HepG2 (cell line): ENCODE results near the gene LMAN1L. TPM values are rescaled to one million over a fixed set of nuclear protein-coding genes. Genes with fewer than 3 reads are reported as not detected.

Experiments
- CAMTA2 ChIP-seq: sonication (generic); formaldehyde crosslinking; IDR thresholded peaks from 2 replicates; pipeline ENCODE4 v1.4.0; 2020; ENCODE audit warnings: mild to moderate bottlenecking, missing genetic modification reagents, borderline replicate concordance
- CHCHD3 ChIP-seq: sonication (generic); formaldehyde crosslinking; IDR thresholded peaks from 2 replicates; pipeline ENCODE4 v1.8.0; 2022; ENCODE audit warnings: mild to moderate bottlenecking, missing genetic modification reagents, moderate library complexity
- NFE2L2 ChIP-seq: fragments of 150-350 bp; IDR thresholded peaks from 2 replicates; pipeline ENCODE4 v1.6.1; 2014; ENCODE audit warnings: low read length
- PAF1 ChIP-seq: IDR thresholded peaks from 2 replicates; pipeline ENCODE4 v1.6.1; 2016; ENCODE audit warnings: missing genetic modification reagents, missing compliant biosample characterization
- SRSF1 ChIP-seq: fragments of 200-400 bp; formaldehyde crosslinking; optimal IDR thresholded peaks from 2 replicates; pipeline ENCODE3; 2017; ENCODE audit warnings: mild to moderate bottlenecking, low read depth, low read length, moderate library complexity
- YEATS2 ChIP-seq: sonication (generic); formaldehyde crosslinking; IDR thresholded peaks from 2 replicates; pipeline ENCODE4 v1.4.0; 2020; ENCODE audit warnings: missing genetic modification reagents, borderline replicate concordance
- YY1 ChIP-seq: IDR thresholded peaks from 2 replicates; pipeline ENCODE4 v1.6.1; 2011; ENCODE audit warnings: low read length, low read depth, moderate library complexity, mild to moderate bottlenecking; ENCODE audit not compliant: insufficient read depth, insufficient replicate concordance
- ZNF7 ChIP-seq: IDR thresholded peaks from 2 replicates; pipeline ENCODE4 v1.6.1; 2016; ENCODE audit warnings: missing biosample characterization, missing genetic modification reagents
- polyA plus RNA-seq, 8 experiments: library from polyadenylated mRNA; depleted of rRNA in 3 of 8; stranded (reverse) in 7 of 8; unstranded in 1 of 8; fragments of >200 nt; fragmentation: Illumina TruSeq in 4 of 8; extraction: Trizol in 4 of 8; gene quantifications; 2 replicates each; pipeline versions ENCODE4 v1.2.1 to v1.2.3, GENCODE V29; 2011 to 2016; ENCODE audit warnings: low read depth in 4 of 8, missing spikeins in 1 of 8, mixed read lengths in 1 of 8; ENCODE audit not compliant: insufficient read depth in 1 of 8
- total RNA-seq, 5 experiments: library from RNA; depleted of rRNA; stranded (reverse); fragments of >200 nt; fragmentation: Illumina TruSeq; extraction: Trizol; gene quantifications; 2 replicates each; pipeline ENCODE4 v1.2.3, GENCODE V29; 2016; ENCODE audit warnings: low read depth in 1 of 5
- TF ChIP-seq, protein P1 (sequence below), 2 experiments: sonication (generic) in 1 of 2; formaldehyde crosslinking in 1 of 2; IDR thresholded peaks; 2 replicates each; pipeline versions ENCODE4 v1.5.1 to v1.6.1; 2011 to 2020; ENCODE audit warnings: borderline replicate concordance in 1 of 2, low read depth in 1 of 2, low read length in 1 of 2, mild to moderate bottlenecking in 1 of 2, missing genetic modification reagents in 1 of 2, moderate library complexity in 1 of 2
- TF ChIP-seq, protein P2 (sequence below): sonication (generic); formaldehyde crosslinking; IDR thresholded peaks from 2 replicates; pipeline ENCODE4 v1.4.0; 2020; ENCODE audit warnings: missing genetic modification reagents, borderline replicate concordance
- TF ChIP-seq, protein P3 (sequence below): IDR thresholded peaks from 2 replicates; pipeline ENCODE4 v1.6.1; 2018; ENCODE audit warnings: missing genetic modification reagents

LMAN1L gene
- total and polyA plus RNA-seq, 2 of the 13 experiments (the other 11 are each of a cell fraction or from before 2014, with no cell fraction given): not detected

DNA sequence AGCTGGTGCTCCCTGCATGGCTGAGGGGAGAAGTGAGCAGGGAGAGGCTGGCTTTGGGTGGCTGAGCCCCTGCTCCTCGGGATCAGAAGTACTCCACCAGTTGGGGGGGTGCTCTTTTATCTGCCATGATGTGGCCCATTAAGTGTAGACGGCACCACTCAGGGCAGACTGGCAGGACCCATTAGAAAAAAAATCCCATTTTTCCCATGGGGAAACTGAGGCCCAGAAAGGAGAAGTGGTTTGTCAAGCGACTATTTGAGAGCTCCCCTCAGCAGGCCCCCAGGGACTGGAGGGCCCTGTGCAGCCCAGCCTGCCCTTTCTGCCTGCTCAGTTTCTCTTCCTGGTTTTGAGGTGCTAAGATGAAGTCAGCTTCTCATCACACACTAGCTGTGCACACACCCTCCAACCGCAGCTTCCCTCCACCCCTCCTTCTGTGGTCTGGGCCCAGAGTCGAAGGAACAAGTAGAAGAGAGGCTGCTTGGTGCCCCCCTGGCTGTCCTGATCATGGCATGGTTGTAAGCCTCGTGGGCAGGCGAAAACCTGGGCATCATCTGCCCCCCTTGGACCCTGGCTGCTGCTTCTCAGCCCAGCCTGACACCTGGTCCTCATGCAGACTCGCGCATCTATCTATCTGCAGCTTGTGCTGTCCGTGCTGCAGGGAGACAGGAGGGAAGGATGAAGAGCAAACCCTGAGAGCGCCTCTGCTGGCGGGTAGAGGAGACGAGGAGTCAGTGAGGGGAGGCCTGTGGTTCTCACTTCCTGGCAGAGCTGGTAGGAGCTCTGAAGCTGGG, 25.2 kb upstream of the LMAN1L start (continued):
- TF ChIP-seq, protein P1, sequence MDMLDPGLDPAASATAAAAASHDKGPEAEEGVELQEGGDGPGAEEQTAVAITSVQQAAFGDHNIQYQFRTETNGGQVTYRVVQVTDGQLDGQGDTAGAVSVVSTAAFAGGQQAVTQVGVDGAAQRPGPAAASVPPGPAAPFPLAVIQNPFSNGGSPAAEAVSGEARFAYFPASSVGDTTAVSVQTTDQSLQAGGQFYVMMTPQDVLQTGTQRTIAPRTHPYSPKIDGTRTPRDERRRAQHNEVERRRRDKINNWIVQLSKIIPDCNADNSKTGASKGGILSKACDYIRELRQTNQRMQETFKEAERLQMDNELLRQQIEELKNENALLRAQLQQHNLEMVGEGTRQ (IDR thresholded peaks at IDR 0.05; ENCODE audit: low read depth, low read length): no peak
- TF ChIP-seq, protein P1 (CRISPR knock-in tag; IDR thresholded peaks at IDR 0.05; ENCODE audit: borderline replicate concordance): no peak
- TF ChIP-seq SRSF1 (peak; percentile 21), NFE2L2 (no peak), CHCHD3 (no peak), YY1 (no peak), PAF1 (CRISPR knock-in tag) (no peak), YEATS2 (CRISPR knock-in tag) (no peak), CAMTA2 (no peak), ZNF7 (peak; percentile 92)
- TF ChIP-seq, protein P2, sequence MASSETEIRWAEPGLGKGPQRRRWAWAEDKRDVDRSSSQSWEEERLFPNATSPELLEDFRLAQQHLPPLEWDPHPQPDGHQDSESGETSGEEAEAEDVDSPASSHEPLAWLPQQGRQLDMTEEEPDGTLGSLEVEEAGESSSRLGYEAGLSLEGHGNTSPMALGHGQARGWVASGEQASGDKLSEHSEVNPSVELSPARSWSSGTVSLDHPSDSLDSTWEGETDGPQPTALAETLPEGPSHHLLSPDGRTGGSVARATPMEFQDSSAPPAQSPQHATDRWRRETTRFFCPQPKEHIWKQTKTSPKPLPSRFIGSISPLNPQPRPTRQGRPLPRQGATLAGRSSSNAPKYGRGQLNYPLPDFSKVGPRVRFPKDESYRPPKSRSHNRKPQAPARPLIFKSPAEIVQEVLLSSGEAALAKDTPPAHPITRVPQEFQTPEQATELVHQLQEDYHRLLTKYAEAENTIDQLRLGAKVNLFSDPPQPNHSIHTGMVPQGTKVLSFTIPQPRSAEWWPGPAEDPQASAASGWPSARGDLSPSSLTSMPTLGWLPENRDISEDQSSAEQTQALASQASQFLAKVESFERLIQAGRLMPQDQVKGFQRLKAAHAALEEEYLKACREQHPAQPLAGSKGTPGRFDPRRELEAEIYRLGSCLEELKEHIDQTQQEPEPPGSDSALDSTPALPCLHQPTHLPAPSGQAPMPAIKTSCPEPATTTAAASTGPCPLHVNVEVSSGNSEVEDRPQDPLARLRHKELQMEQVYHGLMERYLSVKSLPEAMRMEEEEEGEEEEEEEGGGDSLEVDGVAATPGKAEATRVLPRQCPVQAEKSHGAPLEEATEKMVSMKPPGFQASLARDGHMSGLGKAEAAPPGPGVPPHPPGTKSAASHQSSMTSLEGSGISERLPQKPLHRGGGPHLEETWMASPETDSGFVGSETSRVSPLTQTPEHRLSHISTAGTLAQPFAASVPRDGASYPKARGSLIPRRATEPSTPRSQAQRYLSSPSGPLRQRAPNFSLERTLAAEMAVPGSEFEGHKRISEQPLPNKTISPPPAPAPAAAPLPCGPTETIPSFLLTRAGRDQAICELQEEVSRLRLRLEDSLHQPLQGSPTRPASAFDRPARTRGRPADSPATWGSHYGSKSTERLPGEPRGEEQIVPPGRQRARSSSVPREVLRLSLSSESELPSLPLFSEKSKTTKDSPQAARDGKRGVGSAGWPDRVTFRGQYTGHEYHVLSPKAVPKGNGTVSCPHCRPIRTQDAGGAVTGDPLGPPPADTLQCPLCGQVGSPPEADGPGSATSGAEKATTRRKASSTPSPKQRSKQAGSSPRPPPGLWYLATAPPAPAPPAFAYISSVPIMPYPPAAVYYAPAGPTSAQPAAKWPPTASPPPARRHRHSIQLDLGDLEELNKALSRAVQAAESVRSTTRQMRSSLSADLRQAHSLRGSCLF (CRISPR knock-in tag): no peak
- TF ChIP-seq, protein P3, sequence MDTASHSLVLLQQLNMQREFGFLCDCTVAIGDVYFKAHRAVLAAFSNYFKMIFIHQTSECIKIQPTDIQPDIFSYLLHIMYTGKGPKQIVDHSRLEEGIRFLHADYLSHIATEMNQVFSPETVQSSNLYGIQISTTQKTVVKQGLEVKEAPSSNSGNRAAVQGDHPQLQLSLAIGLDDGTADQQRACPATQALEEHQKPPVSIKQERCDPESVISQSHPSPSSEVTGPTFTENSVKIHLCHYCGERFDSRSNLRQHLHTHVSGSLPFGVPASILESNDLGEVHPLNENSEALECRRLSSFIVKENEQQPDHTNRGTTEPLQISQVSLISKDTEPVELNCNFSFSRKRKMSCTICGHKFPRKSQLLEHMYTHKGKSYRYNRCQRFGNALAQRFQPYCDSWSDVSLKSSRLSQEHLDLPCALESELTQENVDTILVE (CRISPR knock-in tag): no peak
